NB4 (cell line): Measurements from ENCODE around the gene NPPA.
A peak's percentile ranks its signal among the peaks of the same experiment; 100 is the strongest.

Source experiments
- DNase-seq: peaks from one replicate; pipeline ENCODE4 v3.0.0; 2010; ENCODE audit warnings: low read depth
- H3K4me3 ChIP-seq: one replicate; pipeline ENCODE4 v1.5.1; 2011; ENCODE audit warnings: mild to moderate bottlenecking, low read depth, low read length, moderate library complexity
- MYC ChIP-seq: IDR thresholded peaks from 2 replicates; pipeline ENCODE4 v1.6.1; 2011; ENCODE audit warnings: low read depth, low read length
- POLR2A ChIP-seq: IDR thresholded peaks from 2 replicates; pipeline ENCODE4 v1.6.1; 2011; ENCODE audit warnings: mild to moderate bottlenecking; ENCODE audit not compliant: insufficient read length; ENCODE audit errors: extremely low read depth
- TF ChIP-seq, protein P1 (sequence below): IDR thresholded peaks from 2 replicates; pipeline ENCODE4 v1.6.1; 2011; ENCODE audit warnings: low read depth, low read length
- TF ChIP-seq, protein P2 (sequence below): IDR thresholded peaks from one replicate; pipeline ENCODE4 v1.5.1; 2012; ENCODE audit warnings: low read depth, low read length

NPPA gene

DNA sequence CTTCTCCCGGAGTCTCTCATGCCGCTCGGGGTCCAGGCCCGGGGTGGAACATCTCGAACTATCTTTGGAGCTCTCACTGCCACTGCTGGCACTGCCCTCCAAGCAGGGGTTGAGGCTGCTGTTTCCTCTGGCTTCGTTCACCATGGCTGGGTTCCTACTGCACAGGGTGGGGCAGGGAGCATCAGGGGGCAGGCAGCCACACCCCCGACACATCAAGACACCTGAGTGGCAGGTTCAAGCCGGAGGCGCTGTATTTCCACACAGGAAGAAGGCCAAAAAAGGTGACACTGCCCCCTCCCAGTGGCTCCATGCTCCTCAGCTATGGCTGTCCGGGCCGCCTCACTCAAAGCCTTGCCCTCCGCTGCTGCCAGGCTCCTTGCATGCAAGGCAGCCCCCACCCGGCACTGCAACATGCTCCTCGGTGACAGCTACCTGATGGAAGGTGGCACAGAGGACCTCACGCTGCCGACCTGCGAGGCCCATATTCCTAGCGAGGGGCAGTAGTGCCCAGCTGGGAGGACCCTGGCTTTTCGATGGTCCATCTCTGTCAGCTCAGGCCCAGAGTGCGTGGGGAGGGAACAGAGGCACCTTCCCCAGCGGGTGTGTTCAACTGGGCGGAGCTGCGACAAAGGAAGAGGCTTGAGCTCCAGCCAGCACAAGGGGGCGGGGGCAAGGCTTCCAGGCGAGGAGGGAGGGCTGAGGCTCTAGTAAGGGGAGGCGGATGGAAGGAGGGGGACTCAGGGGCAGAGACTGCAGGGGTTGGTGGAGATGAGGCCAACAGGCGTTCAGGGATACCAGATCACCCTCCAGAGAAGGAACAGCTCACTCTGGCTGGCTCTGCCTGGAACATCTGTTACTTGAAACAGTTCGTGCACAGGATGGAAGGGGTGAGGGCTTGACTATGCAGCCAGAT, 44.4 kb downstream of the NPPA start:
- TF ChIP-seq, protein P1, sequence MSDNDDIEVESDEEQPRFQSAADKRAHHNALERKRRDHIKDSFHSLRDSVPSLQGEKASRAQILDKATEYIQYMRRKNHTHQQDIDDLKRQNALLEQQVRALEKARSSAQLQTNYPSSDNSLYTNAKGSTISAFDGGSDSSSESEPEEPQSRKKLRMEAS: 0 out of 2 replicates have a peak, but pooled peaks have one; percentile 9
- TF ChIP-seq, protein P2, sequence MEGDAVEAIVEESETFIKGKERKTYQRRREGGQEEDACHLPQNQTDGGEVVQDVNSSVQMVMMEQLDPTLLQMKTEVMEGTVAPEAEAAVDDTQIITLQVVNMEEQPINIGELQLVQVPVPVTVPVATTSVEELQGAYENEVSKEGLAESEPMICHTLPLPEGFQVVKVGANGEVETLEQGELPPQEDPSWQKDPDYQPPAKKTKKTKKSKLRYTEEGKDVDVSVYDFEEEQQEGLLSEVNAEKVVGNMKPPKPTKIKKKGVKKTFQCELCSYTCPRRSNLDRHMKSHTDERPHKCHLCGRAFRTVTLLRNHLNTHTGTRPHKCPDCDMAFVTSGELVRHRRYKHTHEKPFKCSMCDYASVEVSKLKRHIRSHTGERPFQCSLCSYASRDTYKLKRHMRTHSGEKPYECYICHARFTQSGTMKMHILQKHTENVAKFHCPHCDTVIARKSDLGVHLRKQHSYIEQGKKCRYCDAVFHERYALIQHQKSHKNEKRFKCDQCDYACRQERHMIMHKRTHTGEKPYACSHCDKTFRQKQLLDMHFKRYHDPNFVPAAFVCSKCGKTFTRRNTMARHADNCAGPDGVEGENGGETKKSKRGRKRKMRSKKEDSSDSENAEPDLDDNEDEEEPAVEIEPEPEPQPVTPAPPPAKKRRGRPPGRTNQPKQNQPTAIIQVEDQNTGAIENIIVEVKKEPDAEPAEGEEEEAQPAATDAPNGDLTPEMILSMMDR: no peak
- peak; percentile 28 for DNase-seq
- no peak overlapping the region for H3K4me3 ChIP-seq

- TF ChIP-seq, protein P2: no peak
- TF ChIP-seq MYC: no peak
- no peak overlapping the region for H3K4me3 ChIP-seq
- DNase-seq: no peak
These were observed 45.0 kb downstream of the NPPA start for GRCh38 chr1:11802616-11802972.

DNA sequence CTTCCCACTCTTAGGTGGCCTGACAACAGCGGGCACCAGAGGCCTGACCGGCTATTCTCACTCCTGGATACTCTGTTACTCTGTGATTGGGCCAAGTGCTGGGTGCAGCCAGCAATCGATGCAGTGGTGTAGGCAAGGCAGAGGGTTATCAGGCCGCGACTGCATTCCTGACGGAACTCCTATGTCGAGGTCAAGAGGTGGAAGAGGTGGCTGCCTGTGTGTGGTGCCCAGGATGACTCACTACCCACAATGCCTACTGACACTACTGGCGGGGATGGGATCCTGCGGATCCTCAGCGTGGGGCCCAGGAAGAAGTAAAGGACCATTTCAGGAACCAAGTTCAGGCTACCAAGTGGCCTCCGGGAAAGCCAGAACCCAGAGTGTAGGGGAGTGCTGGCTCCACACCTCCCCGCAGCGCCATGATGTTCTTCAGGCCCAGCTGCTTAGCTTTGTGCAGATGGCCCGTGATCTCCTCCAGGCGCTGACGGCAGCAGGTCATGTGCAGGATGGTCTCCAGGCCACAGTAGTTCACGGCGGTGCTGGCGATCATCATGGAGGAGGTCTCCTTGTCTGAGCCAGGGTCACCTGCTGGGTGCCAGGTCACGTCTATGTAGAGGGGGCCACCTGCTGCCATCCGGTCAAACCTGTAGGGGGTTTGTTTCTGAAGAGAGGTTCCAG, 46.7 kb downstream of the NPPA start:
- no peak for DNase-seq
- TF ChIP-seq MYC: no peak
- TF ChIP-seq POLR2A: no peak
- TF ChIP-seq, protein P2: no peak
- TF ChIP-seq, protein P1: no peak
- H3K4me3 ChIP-seq: no peak overlapping the region

DNA sequence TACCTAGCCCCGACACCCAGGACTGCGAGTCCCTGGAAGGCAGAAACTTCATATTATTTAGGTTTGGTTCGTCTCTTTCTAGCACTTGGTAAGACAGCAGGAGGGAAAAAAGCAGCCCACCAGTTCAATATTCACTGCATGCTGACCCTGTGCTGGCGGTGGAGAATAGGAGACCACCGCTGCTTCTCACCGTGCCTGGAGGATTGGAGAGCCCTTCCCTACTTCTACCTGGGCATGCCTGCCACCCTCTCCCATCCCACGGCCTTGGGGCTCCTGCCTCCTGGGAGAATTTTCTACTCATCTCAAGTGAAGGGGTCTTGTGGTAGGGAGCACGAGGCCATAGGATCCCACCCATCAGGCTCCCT, 47.2 kb downstream of the NPPA start:
- no peak overlapping the region for H3K4me3 ChIP-seq
- TF ChIP-seq MYC: no peak
- TF ChIP-seq, protein P2: no peak
- no peak for TF ChIP-seq POLR2A
- TF ChIP-seq, protein P1: no peak

GRCh38 chr1:11799896-11800295, 47.7 kb downstream of the NPPA start:
- no peak for DNase-seq
- TF ChIP-seq, protein P1: no peak
- TF ChIP-seq MYC (no peak), POLR2A (no peak)
- TF ChIP-seq, protein P2: no peak
- no peak overlapping the region for H3K4me3 ChIP-seq

More for the DNA sequence above, 47.2 kb downstream of the NPPA start:
- no peak for DNase-seq
